Stimulated activated CD4-positive, alpha-beta T cell treated with anti-CD3 and anti-CD28 coated beads, Interleukin-4, amount 100 ng/mL, for 4 hours (primary cell): Measurements from ENCODE around the gene TMEM204.

Experiments
- DNase-seq, 2 experiments: peaks; one replicate each; pipeline ENCODE4 v3.0.0-alpha.2; 2020

TMEM204 gene

DNA sequence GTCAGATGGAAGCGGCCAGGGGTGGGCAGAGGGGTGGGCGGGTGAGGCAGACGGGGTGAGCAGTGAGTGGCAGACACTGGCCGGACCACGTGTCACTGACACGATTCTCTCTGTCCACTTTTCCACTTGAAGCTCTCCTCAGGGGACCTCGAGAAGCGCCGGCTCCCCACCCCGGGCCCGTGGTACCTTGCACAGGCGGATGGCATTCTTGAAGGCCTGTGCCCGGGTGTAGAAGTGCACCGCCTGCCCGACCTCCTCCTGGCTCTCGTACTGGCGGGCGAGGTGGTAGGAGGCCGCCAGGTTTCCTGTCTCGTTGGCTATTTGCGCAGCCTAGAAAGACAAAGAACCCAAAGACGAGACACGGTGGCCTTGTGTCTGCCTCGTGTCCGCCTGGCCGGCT lies 9.1 kb upstream of the TMEM204 start:
- no peak for DNase-seq

DNA sequence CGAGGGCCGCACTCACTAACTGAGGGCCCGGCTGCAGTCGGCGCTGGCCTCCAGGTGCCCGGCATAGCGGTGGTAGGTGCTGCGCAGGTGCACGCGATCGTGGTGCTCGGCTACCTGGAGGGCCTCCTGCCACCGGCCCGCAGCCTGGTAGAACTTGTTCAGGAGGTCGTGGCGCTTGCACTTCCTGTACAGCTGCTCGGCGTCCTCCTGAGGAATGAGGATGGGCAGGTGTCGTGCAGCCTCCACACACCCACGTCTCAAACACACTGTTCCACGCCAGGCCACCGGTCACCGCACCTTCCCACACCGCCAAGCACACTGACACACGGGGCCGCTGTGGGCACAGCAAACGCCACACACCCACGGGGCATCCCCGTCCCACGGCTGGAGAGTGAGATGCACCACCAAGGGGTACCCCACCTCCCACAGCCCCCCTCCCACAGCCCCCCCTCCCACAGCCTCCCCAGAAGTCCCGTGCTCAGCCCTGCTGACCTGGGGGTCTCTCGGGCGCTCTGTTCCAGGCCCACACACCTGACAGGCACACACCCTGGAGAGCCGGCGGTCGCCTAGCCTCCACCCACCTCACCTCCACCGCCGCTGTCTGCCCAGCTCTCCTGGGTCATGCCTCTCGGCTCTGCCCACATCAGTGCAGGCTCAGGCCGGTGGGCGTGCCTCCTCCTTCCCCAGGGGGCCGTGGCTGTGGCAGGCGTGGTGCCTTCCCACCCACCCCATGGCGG lies 7.4 kb upstream of the TMEM204 start:
- no peak for DNase-seq

GRCh38 chr16:1526608-1527555 lies 6.6 kb upstream of the TMEM204 start:
- DNase-seq: no peak

DNA sequence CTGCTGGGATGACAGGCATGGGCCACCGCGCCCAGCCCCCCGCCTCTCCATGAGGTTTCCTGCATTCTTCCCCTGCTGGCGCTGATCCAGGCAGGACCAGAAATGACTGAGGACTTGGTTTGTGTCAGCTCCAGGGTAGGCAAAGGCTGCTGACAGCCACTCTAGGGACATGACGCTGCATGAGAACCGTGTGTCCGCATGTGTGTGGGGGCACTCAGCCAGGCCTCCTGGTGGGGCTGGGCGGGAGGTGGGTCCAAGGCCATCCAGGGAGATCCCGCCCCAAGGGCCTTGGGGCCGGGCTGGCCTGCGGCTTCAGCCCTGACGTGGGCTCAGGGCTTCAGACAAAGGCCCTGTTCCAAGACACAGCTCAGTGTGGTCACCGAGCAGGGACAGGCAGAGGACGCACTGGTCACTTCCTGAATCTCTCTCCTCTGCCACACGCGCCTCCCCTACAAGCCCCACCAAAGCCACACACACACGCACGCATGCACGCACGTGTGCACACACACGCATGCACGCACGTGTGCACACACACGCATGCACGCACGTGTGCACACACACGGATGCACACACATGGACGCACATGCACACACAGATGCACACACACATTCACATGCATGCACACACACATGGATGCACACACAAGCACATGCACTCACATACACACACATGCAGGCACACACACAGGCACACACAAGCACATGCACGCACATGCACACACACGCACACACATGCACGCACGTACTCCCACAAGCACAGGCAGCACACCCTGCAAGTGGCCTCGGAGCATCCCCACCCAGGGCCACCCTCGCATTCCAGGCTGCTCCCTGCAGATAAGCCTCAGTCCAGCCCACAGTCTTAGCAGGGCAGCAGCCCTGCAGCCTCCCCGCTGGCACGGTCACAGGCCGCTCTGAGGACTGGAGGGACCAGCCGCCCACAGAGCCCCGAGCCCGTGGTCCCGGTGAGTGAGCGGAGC lies 5.3 kb upstream of the TMEM204 start:
- no peak for DNase-seq

- no peak for DNase-seq
Observed at GRCh38 chr16:1528921-1529537, 4.4 kb upstream of the TMEM204 start.

DNA sequence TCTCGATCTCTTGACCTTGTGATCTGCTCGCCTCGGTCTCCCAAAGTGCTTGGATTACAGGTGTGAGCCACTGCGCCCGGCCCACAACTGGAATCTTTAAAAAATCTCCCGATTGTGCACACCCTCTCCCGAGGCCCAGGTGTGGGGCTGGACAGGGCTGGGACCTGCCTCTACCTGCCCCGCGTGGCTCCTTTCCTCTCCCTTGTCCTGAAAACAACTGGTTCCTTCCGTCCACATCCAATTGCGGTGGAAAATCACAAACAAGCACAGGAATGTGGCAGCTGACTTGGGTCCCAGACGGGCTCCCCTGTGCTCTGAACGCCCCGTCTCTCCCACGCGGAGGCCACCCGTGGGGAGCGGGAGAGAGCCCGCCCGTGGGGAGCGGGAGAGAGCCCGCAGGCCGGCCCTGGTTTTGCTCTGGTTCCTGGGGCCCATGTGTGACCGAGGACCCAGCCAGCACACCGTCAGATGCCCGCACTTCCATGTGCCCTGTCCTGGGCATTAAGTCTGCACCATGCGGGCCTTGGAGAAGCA lies 3.0 kb upstream of the TMEM204 start:
- no peak for DNase-seq

DNA sequence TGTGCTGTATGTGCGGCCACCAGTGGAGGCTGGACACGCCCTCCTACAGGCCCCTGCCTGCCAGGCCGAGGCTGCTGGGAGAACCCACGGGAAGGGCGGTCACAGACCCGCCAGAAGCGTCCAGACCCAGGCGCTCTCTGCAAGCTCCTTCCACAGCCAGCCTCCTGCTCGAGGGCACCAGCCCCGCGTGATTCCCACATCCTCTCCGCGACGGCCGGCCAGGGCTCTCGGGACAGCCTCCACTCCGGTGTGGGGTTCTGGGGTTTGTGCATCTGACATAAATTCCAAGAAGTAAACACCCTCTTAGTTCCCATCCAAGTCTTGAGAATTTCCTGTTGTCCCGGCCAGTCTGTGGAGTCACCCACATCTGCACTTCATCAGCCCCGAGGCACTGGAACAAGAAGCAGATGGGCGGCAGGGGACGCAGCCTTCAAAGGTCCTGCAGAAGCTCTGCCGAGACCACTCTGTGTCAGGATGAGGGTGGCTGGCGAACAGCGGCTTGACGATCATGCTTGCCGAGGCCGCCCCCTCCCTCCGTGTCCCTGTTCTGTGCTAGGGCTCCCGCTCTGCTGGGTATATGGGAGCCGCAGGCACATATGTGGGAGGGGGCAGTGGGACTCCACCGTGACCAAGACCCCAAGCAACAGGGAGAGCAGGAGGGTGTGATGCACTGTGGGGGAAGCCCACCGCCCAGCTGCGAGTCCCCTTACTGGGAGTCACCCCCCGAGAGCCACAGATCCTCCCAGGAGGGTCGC lies 2.4 kb upstream of the TMEM204 start:
- DNase-seq: no peak

DNA sequence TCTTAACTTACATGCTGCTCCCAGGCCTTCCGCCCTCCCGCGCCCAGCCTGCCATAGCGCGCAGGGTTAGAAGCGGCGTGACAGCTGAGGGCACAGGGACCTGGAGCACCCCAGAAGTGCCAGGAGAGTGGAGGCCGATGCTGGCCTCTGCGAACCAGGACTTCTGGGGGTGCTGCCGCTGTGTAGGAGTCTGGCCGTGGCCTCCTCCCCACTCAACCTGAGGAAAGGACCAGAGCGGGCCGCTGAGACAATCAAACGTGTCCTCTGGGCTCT lies 1.9 kb upstream of the TMEM204 start:
- no peak for DNase-seq

- DNase-seq: no peak
Observed at GRCh38 chr16:1532081-1532760, 1.2 kb upstream of the TMEM204 start.

- no peak for DNase-seq
Observed at GRCh38 chr16:1532771-1533170, 695 bp upstream of the TMEM204 start.

- DNase-seq: peak in 1 of 2 experiments; percentile 43
Observed at GRCh38 chr16:1534021-1535020, 855 bp downstream of the TMEM204 start.

- DNase-seq: no peak
Observed at GRCh38 chr16:1535391-1536291, 2.2 kb downstream of the TMEM204 start.

GRCh38 chr16:1536601-1537000 lies 3.1 kb downstream of the TMEM204 start:
- no peak for DNase-seq

- DNase-seq: no peak
Observed at GRCh38 chr16:1537138-1537577, 3.7 kb downstream of the TMEM204 start.

GRCh38 chr16:1537763-1538289 lies 4.4 kb downstream of the TMEM204 start:
- DNase-seq: peak; percentile 36 to 43

- DNase-seq: no peak
Observed at GRCh38 chr16:1538804-1539520, 5.5 kb downstream of the TMEM204 start.
